ENCODE measurements around the gene MCIDAS.

GRCh38 chr5:55211184-55211874, 15.8 kb downstream of the MCIDAS start:
- TF ChIP-seq, protein P1, sequence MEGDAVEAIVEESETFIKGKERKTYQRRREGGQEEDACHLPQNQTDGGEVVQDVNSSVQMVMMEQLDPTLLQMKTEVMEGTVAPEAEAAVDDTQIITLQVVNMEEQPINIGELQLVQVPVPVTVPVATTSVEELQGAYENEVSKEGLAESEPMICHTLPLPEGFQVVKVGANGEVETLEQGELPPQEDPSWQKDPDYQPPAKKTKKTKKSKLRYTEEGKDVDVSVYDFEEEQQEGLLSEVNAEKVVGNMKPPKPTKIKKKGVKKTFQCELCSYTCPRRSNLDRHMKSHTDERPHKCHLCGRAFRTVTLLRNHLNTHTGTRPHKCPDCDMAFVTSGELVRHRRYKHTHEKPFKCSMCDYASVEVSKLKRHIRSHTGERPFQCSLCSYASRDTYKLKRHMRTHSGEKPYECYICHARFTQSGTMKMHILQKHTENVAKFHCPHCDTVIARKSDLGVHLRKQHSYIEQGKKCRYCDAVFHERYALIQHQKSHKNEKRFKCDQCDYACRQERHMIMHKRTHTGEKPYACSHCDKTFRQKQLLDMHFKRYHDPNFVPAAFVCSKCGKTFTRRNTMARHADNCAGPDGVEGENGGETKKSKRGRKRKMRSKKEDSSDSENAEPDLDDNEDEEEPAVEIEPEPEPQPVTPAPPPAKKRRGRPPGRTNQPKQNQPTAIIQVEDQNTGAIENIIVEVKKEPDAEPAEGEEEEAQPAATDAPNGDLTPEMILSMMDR (IDR thresholded peaks at IDR 0.05) = no peak
- TF ChIP-seq POLR2A (IDR thresholded peaks at IDR 0.05) = no peak

Data from breast epithelium (tissue), 3 donors.